Mesodermal cell (in vitro differentiated cells): Measurements from ENCODE around the gene POU4F3.

ENCODE experiments used
- H3K27ac ChIP-seq: 2 replicates; pipeline ENCODE4 v1.7.0; 2013; ENCODE audit warnings: mild to moderate bottlenecking, low read depth, low read length, moderate library complexity; ENCODE audit not compliant: severe bottlenecking
- H3K36me3 ChIP-seq: 2 replicates; pipeline ENCODE4 v1.7.1; 2013; ENCODE audit warnings: mild to moderate bottlenecking, low read length, moderate library complexity; ENCODE audit not compliant: control insufficient read depth, insufficient read depth
- H3K4me1 ChIP-seq: one replicate; pipeline ENCODE4 v1.7.1; 2013; ENCODE audit warnings: mild to moderate bottlenecking, low read length; ENCODE audit not compliant: insufficient read depth, control insufficient read depth, poor library complexity, severe bottlenecking
- H3K4me3 ChIP-seq: 2 replicates; pipeline ENCODE4 v1.7.0; 2013; ENCODE audit warnings: low read length, control low read depth, mild to moderate bottlenecking; ENCODE audit not compliant: insufficient read depth, poor library complexity, severe bottlenecking; ENCODE audit errors: extremely low read depth
- H3K9me3 ChIP-seq: 2 replicates; pipeline ENCODE4 v1.7.1; 2013; ENCODE audit warnings: mild to moderate bottlenecking, low read length, moderate library complexity; ENCODE audit not compliant: control insufficient read depth
- WGBS, 2 experiments: methylation state at CpG; one replicate each; pipeline ENCODE4 v1.1.5; 2013; ENCODE audit warnings: missing lambda C conversion rate in 2 of 2; ENCODE audit not compliant: insufficient coverage in 2 of 2; 5-methylcytosine and 5-hydroxymethylcytosine counted together

POU4F3 gene

DNA sequence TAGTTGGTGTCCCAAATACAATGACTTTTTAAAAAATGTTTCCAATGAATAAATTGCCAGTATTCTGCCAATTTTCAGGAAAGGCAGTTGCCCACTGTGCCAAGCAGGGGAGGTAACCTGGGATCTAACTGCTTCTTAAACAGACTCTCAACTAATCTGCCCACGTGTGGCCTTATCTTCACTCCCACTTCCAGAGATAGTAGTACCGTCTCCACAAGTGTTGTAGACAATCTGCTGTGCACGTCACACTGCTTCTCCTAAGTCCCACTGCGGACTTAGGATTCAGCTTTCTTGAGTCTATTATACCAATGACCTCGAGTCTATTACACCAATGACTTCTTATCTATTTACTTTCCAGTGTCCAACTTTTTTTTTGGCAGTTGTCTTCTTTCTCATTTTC is 21.2 kb downstream of the POU4F3 start:
- 82 to 92% methylated on average over 5 of the region's 5 CpGs for WGBS, 2 experiments
- no peak overlapping the region for H3K27ac ChIP-seq

DNA sequence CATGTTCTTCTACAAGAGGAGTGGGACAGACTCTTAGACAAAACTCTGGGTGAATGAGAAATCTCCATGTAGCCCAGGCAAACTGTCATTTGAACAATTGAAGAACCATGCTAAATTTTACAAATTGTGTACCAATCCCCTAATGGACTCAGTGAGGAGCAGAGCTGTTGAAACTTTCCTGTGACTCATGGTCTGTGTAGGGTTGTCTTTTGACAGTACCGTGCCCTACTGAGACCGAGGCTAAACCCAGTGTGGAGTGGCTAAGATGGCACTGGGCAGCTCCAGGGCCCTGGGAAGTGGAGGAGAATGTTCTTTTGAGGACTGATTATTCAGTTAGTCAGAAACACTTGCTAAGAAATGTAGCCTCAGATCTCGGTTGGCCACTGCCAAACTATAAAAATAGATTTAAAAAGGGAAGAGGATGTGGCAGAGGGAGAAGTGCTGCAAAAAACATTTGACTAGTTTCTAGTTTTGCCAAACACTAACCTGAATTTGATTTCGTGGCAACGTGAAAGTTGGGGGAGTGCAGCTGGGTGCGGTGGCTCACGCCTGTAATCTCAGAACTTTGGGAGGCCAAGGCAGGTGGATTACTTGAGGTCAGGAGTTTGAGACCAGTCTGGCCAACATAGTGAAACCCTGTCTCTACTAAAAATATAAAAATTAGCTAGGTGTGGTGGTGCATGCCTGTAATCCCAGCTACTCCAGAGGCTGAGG is 24.7 kb downstream of the POU4F3 start:
- WGBS, 2 experiments, result 73 to 90% methylated on average over 3 to 5 of the region's 7 CpGs
- Histone ChIP-seq H3K4me3 (no peak overlapping the region), H3K27ac (no peak overlapping the region), H3K36me3 (no peaks in the 10 kb centered on the region), H3K4me1 (no peaks in the 10 kb centered on the region), H3K9me3 (no peaks in the 10 kb centered on the region)

More for the DNA sequence above, 21.2 kb downstream of the POU4F3 start:
- Histone ChIP-seq H3K4me3 (no peak overlapping the region), H3K9me3 (no peaks in the 10 kb centered on the region), H3K36me3 (no peaks in the 10 kb centered on the region), H3K4me1 (no peaks in the 10 kb centered on the region)

DNA sequence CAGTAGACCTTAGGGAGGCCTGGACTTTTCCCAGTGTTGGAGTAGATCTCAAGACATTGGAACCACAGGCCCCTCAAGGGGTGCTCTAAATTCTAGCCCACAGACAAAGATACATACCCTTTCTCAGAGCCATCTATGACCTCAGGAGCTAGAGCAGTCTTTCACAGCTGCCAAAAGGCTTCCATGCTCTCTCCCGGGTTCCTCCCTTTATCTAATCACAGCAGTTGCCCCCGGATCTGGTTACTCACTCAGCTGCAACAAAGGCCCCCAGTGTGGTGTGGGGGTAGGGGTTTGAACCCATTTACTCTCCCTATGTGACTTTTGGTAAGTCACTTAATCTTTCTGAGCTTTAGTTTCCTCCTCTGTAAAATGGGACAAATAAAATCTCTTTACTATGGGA is 27.0 kb downstream of the POU4F3 start:
- Histone ChIP-seq H3K4me3 (no peak overlapping the region), H3K4me1 (no peaks in the 10 kb centered on the region), H3K27ac (no peak overlapping the region), H3K9me3 (no peaks in the 10 kb centered on the region), H3K36me3 (no peaks in the 10 kb centered on the region)
- no CpG with 5 or more reads among the region's 2 CpGs for WGBS, 2 experiments

DNA sequence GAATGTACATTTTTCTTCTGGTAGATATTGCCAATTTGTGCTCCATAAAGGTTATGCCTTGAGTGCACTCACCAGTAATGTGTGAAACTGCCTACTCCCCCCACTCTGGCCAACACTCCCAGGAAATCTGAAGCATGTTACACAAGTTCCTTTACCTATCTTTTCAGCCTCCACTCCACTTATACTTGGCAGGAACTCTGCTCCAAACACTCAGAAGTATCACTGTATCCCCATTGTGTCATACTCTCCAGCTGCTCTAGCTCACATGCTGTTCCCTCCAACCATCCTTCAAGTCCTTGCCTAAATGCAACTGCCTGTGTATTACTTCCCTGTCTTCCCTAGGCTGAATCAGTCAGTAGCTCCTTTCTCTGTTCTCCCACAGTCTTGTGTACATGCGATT is 28.3 kb downstream of the POU4F3 start:
- no peaks in the 10 kb centered on the region for H3K36me3 ChIP-seq
- no peak overlapping the region for H3K4me3 ChIP-seq
- H3K27ac ChIP-seq, result no peak overlapping the region
- H3K4me1 ChIP-seq, result no peaks in the 10 kb centered on the region
- no peaks in the 10 kb centered on the region for H3K9me3 ChIP-seq
- 100% methylated on average over 1 of the region's 1 CpG; no CpG with 5 or more reads in 1 of the 2 experiments for WGBS, 2 experiments

- no peaks in the 10 kb centered on the region for H3K4me1 ChIP-seq
- no peaks in the 10 kb centered on the region for H3K9me3 ChIP-seq
- no peaks in the 10 kb centered on the region for H3K36me3 ChIP-seq
- H3K4me3 ChIP-seq, result no peak overlapping the region
- WGBS, 2 experiments, result 89% methylated on average over 1 of the region's 2 CpGs; no CpG with 5 or more reads in 1 of the 2 experiments
- H3K27ac ChIP-seq, result no peak overlapping the region
These were observed 29.5 kb downstream of the POU4F3 start for GRCh38 chr5:146368137-146368536.

- WGBS, 2 experiments, result 95 to 100% methylated on average over 1 to 3 of the region's 3 CpGs
- no peak overlapping the region for H3K4me3 ChIP-seq
- H3K27ac ChIP-seq, result no peak overlapping the region
- H3K36me3 ChIP-seq, result no peaks in the 10 kb centered on the region
- H3K4me1 ChIP-seq, result no peaks in the 10 kb centered on the region
- H3K9me3 ChIP-seq, result no peaks in the 10 kb centered on the region
These were observed 31.1 kb downstream of the POU4F3 start for GRCh38 chr5:146369691-146370090.

DNA sequence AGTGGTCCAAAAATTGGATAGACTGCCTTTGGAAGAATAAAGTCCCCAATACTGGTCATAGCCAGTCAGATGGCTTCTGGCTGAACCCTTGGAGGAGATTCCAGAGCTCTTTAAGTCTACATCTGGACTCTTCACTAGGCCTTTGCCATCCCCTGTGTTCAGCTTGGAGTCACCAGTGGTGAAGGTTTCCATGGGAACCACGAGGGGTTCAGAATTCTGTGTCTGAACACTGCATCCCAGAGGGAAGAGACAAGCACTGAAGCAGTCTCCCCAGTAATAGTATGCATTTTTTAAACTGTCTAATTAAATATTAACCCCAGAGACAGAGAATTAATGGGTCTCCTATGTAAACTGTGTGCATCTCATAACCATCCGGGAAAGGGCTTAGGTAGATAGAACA is 38.2 kb downstream of the POU4F3 start:
- Histone ChIP-seq H3K27ac (no peak overlapping the region), H3K36me3 (no peaks in the 10 kb centered on the region), H3K4me3 (no peak overlapping the region), H3K4me1 (no peaks in the 10 kb centered on the region), H3K9me3 (peaks cover 3% of the 10 kb centered on the region)
- no CpG with 5 or more reads among the region's 2 CpGs for WGBS, 2 experiments

- Histone ChIP-seq H3K4me3 (no peak overlapping the region), H3K9me3 (peaks cover 3% of the 10 kb centered on the region), H3K36me3 (no peaks in the 10 kb centered on the region), H3K4me1 (no peaks in the 10 kb centered on the region), H3K27ac (no peak overlapping the region)
- 90 to 94% methylated on average over 14 to 25 of the region's 25 CpGs for WGBS, 2 experiments
These were observed 40.3 kb downstream of the POU4F3 start for GRCh38 chr5:146378986-146379385.

DNA sequence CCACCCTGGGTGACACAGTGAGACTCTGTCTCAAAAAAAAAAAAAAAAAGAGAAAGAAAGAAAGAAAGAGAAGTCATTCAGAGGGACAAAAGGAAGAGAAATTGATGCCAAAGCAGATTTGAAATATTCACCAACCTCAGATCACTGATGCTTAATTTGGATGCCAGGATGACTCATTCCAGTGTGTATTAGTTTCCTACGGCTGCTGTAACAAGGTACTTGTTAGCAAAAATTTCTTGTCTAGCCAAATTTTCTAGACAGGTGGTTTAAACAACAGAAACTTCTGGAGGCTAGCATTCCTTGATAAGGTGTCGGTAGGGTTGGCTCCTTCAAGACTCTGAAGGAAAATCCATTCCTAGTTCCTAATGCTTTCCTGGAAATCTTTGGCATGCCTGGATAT is 42.1 kb downstream of the POU4F3 start:
- Histone ChIP-seq H3K4me1 (no peaks in the 10 kb centered on the region), H3K4me3 (no peak overlapping the region), H3K9me3 (peaks cover 3% of the 10 kb centered on the region), H3K27ac (no peak overlapping the region), H3K36me3 (no peaks in the 10 kb centered on the region)
- 81 to 93% methylated on average over 2 of the region's 2 CpGs for WGBS, 2 experiments

- Histone ChIP-seq H3K4me3 (no peak overlapping the region), H3K36me3 (no peaks in the 10 kb centered on the region), H3K27ac (no peak overlapping the region), H3K4me1 (no peaks in the 10 kb centered on the region), H3K9me3 (no peaks in the 10 kb centered on the region)
- WGBS, 2 experiments, result 61 to 71% methylated on average over 2 of the region's 2 CpGs
These were observed 49.7 kb downstream of the POU4F3 start for GRCh38 chr5:146388386-146388785.

GRCh38 chr5:146390469-146390868 is 51.8 kb downstream of the POU4F3 start:
- 20% methylated on average over 1 of the region's 2 CpGs; no CpG with 5 or more reads in 1 of the 2 experiments for WGBS, 2 experiments
- Histone ChIP-seq H3K27ac (no peak overlapping the region), H3K9me3 (no peaks in the 10 kb centered on the region), H3K4me3 (no peak overlapping the region), H3K36me3 (no peaks in the 10 kb centered on the region), H3K4me1 (no peaks in the 10 kb centered on the region)
